GM10248 (cell line): ENCODE data around the gene POU2F1.
"Not testable (repeated sequence)": the region's sequence is repeated elsewhere in the genome, so short reads cannot be mapped to it uniquely, and the experiment has no call there.

Source experiments
- CTCF ChIA-PET: fragments of 300-600 bp; sonication (Branson Sonifier 250); formaldehyde crosslinking; extraction: SDS; loops from one replicate; lab custom pipeline; 2021; ENCODE audit warnings: antibody characterized with exemption; lab: Yijun Ruan, JAX
- POLR2A ChIA-PET: fragments of 350-650 bp; sonication (Branson Sonifier 250); formaldehyde crosslinking; extraction: SDS; loops from one replicate; lab custom pipeline; 2020; ENCODE audit warnings: antibody characterized with exemption; lab: Yijun Ruan, JAX
- DNase-seq: peaks from one replicate; pipeline ENCODE4 v3.0.0; 2012; ENCODE audit errors: extremely low spot score
- CTCF ChIP-seq: IDR thresholded peaks from 2 replicates; pipeline ENCODE4 v1.5.1; 2012; ENCODE audit warnings: mild to moderate bottlenecking, low read depth; ENCODE audit errors: extremely low read depth, missing control alignments, control extremely low read depth

The POU2F1 gene

GRCh38 chr1:167199656-167200055 is 21.0 kb upstream of the POU2F1 start:
- no peak for DNase-seq
- ChIA-PET POLR2A (no interaction called here), CTCF (interaction anchor here (1.1 to 1.2 kb wide), 2 partner anchors 17 to 21 kb away, joined by 3 to 4 read pairs; partner anchors contain the start of gene POU2F1)
- TF ChIP-seq CTCF: no peak

DNA sequence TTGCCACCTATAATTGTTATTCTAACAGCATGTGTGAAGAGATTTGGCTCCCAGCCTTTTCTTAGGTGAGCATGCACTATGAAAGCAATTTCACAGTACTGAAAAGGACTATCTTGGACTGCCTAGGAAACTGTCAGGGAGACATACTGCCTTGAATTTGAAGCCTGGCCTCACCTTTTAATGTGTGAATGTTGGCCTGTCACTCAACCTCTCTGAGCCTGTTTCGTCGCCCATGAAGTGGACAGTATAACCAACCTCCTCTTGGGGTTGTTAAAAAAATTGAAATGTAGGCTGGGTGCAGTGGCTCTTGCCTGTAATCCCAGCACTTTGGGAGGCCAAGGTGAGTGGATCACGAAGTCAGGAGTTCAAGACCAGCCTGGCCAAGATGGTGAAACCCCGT is 20.4 kb upstream of the POU2F1 start:
- no peak for TF ChIP-seq CTCF
- ChIA-PET CTCF (no interaction called here), POLR2A (no interaction called here)
- DNase-seq: no peak

- DNase-seq: no peak
- ChIA-PET POLR2A (no interaction called here), CTCF (interaction anchor here (1.1 kb wide), 1 partner anchor 18 kb away, joined by 3 read pairs; no protein-coding TSS in a partner anchor)
- TF ChIP-seq CTCF: no peak
These were observed 19.9 kb upstream of the POU2F1 start for GRCh38 chr1:167200749-167201148.

DNA sequence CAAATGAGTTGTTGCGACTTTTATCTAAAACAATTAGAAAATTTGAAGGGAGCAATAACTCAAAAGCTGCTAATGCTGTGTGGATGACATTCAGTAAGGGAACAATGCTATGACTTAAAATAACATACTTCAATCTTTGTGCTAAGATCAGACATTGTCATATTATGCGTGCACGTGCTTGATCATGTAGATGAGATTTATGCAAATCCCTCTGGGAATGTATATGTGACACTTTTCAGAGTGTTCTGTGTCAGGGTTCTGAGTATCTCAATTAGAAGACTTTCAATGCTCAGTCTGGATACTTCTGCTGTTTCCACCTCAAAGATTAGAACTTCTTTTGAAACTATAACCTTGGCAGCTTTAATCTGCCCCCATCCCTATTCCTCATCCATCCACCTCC is 18.6 kb upstream of the POU2F1 start:
- ChIA-PET CTCF (interaction anchor here (0.9 to 1.1 kb wide), 2 partner anchors 17 to 142 kb away, joined by 3 to 4 read pairs; no protein-coding TSS in a partner anchor), POLR2A (no interaction called here)
- TF ChIP-seq CTCF: no peak
- DNase-seq: no peak

- DNase-seq, POLR2A ChIA-PET: not testable (repeated sequence)
- CTCF ChIA-PET: interaction anchor here (1.0 to 1.1 kb wide), 3 partner anchors 14 to 186 kb away, joined by 3 read pairs; no protein-coding TSS in a partner anchor
These were observed 15.2 kb upstream of the POU2F1 start for GRCh38 chr1:167205306-167206050.

- POLR2A ChIA-PET: no interaction called here
- CTCF ChIA-PET: interaction anchor here (1.1 kb wide), 1 partner anchor 15 kb away, joined by 3 read pairs; no protein-coding TSS in a partner anchor
- TF ChIP-seq CTCF: no peak
- no peak for DNase-seq
These were observed 14.4 kb upstream of the POU2F1 start for GRCh38 chr1:167206166-167206835.
